Measurements from ENCODE around the gene MAP4K4. TPM values are rescaled to one million over a fixed set of nuclear protein-coding genes. Genes with fewer than 3 reads are reported as not detected.

The MAP4K4 gene
- total and polyA plus RNA-seq, 8 donors, result 80.2 to 143 (median 129) TPM

- H3K4me1 ChIP-seq, result peaks cover 0 to 44% of the 10 kb centered on the region in 2 donors
- ATAC-seq (no peak), DNase-seq (no peak)
- H3K4me3 ChIP-seq, result no peak overlapping the region
- H3K27ac ChIP-seq, result no peak overlapping the region
- intact Hi-C loops (cut with DNase I), result no loop called here
- H3K9me3 ChIP-seq, result no peaks in the 10 kb centered on the region
- TF ChIP-seq CTCF (IDR thresholded peaks at IDR 0.05), result no peak
- no peaks in the 10 kb centered on the region for H3K36me3 ChIP-seq
- H3K27me3 ChIP-seq, result no peaks in the 10 kb centered on the region
Measured at GRCh38 chr2:101781326-101781725, 83.8 kb downstream of the MAP4K4 start.

- no peak for ATAC-seq
- H3K4me3 ChIP-seq, result no peak overlapping the region
- no peak overlapping the region for H3K27ac ChIP-seq
- no peaks in the 10 kb centered on the region for H3K27me3 ChIP-seq
- H3K9me3 ChIP-seq, result no peaks in the 10 kb centered on the region
- no peak for TF ChIP-seq CTCF (IDR thresholded peaks at IDR 0.05)
- no peaks in the 10 kb centered on the region for H3K36me3 ChIP-seq
- intact Hi-C loops (cut with DNase I), result no loop called here
- H3K4me1 ChIP-seq, result peaks cover 0 to 39% of the 10 kb centered on the region in 2 donors
- no peak for DNase-seq
Measured at GRCh38 chr2:101781791-101782426, 84.4 kb downstream of the MAP4K4 start.

DNA sequence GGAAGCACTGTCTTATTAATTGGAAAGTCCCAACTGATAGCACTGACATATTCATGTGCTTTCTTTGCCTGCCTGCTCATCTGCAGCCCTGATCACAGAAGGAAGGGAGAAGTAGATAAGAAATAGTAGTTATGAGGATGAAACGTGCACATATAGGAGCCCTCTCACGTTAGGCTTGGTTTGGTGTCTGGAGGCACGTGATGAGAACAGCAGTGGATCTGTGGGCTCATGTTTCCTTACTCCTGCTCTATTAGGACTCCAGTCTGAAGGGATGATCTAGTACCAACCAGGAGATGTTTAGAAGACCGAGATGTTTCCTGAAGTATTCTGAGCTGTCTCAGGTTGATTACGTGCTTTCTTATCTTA, 84.9 kb downstream of the MAP4K4 start:
- TF ChIP-seq CTCF (IDR thresholded peaks at IDR 0.05), result no peak
- H3K36me3 ChIP-seq, result no peaks in the 10 kb centered on the region
- H3K4me3 ChIP-seq, result no peak overlapping the region
- no peaks in the 10 kb centered on the region for H3K9me3 ChIP-seq
- DNase-seq, result no peak
- no peak overlapping the region for H3K27ac ChIP-seq
- intact Hi-C loops (cut with DNase I), result no loop called here
- no peak for ATAC-seq
- H3K27me3 ChIP-seq, result no peaks in the 10 kb centered on the region
- peaks cover 0 to 39% of the 10 kb centered on the region in 2 donors for H3K4me1 ChIP-seq

- peaks cover 0 to 10% of the 10 kb centered on the region in 2 donors for H3K36me3 ChIP-seq
- peaks cover 0 to under 1% of the 10 kb centered on the region in 2 donors for H3K4me1 ChIP-seq
- no peak for TF ChIP-seq CTCF (IDR thresholded peaks at IDR 0.05)
- intact Hi-C loops (cut with DNase I), result no loop called here
- H3K9me3 ChIP-seq, result no peaks in the 10 kb centered on the region
- DNase-seq, result no peak
- H3K27ac ChIP-seq, result no peak overlapping the region
- no peaks in the 10 kb centered on the region for H3K27me3 ChIP-seq
- no peak for ATAC-seq
- H3K4me3 ChIP-seq, result no peak overlapping the region
Measured at GRCh38 chr2:101787097-101787496, 89.6 kb downstream of the MAP4K4 start.

- DNase-seq (no peak), ATAC-seq (no peak)
- no peak overlapping the region for H3K27ac ChIP-seq
- intact Hi-C loops (cut with DNase I), result no loop called here
- H3K4me3 ChIP-seq, result no peak overlapping the region
- H3K27me3 ChIP-seq, result no peaks in the 10 kb centered on the region
- H3K9me3 ChIP-seq, result no peaks in the 10 kb centered on the region
- H3K4me1 ChIP-seq, result no peaks in the 10 kb centered on the region
- TF ChIP-seq CTCF (IDR thresholded peaks at IDR 0.05), result no peak
- peaks cover 0 to 10% of the 10 kb centered on the region in 2 donors for H3K36me3 ChIP-seq
Measured at GRCh38 chr2:101788565-101788964, 91.1 kb downstream of the MAP4K4 start.

All from left lung (tissue), 10 donors.